HK-2 (cell line): ENCODE measurements around the gene ARHGAP26.

ENCODE experiments used
- DNase-seq: peaks from one replicate; pipeline ENCODE4 v3.0.0-alpha.2; 2018; ENCODE audit not compliant: unreplicated experiment

ARHGAP26 gene

GRCh38 chr5:142748568-142749249 lies 21.5 kb upstream of the ARHGAP26 start:
- DNase-seq, result peak; percentile 28

DNA sequence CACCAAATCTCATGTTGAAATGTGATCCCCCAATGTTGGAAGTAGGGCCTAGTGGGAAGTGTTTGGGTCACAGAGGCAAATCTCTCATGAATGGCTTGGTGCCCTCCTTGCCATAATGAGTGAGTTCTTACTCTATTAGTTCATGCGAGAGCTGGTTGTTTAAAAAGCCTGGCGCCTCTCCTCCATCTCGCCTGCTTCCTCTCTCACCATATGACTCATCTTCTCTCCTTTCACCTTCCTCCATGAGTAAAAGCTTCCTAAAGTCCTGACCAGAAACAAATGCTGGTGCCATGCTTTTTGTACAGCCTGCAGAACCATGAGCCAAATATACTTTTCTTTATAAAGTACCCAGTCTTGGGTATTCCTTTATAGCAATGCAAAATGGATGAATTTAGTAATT lies 20.9 kb upstream of the ARHGAP26 start:
- DNase-seq, result peak; percentile 7

DNA sequence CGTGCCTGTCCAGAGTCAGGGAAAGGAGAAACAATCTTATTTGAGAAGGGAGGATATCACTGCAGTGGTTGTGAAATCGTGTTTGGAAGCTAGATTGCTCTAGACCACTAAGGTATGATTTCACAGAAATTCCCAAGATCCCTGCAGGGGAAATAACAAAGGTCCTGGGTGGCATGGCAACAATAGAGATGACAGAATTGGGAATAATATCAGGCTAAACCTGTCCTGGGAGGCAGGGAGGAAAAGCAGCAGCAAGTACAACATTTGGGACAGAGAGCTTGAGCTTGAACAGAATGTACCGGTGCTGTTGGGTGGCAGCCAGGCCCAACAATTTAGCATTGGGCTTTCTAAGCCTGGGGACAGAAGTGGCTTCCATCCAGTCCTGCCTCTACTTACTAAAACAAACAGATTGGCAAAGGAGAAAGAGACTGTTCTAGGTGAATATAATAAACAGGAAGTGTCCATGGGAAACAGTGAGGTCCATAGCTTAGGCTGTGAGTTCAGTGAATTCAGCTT lies 17.0 kb upstream of the ARHGAP26 start:
- DNase-seq, result no peak

GRCh38 chr5:142754031-142754430 lies 16.1 kb upstream of the ARHGAP26 start:
- no peak for DNase-seq

DNA sequence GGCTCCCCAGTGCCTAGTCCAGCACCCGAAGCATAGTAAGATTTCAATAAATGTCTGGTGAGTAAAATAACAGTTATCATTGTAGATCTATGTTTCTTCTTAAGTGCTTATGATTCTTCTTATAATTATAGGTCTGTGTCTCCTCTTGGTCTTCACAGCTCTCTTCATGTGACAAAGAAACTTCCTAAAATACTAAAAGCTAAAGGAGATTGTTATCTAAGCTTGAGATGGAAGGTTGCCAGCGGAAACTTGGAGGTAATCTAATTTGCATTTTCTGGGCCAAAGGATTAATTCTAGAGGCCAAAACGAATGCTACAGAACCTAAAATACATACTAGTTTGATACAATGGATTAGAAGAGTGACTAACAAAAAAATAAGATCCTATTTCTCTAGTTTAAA lies 13.6 kb upstream of the ARHGAP26 start:
- DNase-seq, result no peak

GRCh38 chr5:142757564-142757963 lies 12.6 kb upstream of the ARHGAP26 start:
- DNase-seq, result no peak

- no peak for DNase-seq
These were observed 11.9 kb upstream of the ARHGAP26 start for GRCh38 chr5:142758062-142758795.

GRCh38 chr5:142758796-142759145 lies 11.4 kb upstream of the ARHGAP26 start:
- no peak for DNase-seq

DNA sequence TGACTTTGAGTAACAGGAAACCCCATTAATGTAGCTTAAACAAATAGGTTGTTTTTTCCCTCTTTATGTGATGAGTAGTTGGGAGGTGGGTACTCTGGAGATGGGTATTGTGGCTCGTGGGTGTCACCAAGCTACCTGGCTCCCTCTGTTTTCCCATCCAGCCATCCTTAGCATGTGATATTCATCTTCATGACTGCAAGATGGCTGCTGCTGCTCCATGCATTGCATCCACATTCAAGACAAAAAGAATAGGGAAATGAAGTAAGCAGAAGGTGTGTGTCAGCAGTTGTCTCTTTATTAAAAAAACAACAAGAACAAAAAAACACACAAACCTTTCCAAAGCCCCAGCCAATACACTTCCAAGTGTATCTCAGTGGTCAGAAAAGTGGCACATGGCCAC lies 6.5 kb upstream of the ARHGAP26 start:
- no peak for DNase-seq

DNA sequence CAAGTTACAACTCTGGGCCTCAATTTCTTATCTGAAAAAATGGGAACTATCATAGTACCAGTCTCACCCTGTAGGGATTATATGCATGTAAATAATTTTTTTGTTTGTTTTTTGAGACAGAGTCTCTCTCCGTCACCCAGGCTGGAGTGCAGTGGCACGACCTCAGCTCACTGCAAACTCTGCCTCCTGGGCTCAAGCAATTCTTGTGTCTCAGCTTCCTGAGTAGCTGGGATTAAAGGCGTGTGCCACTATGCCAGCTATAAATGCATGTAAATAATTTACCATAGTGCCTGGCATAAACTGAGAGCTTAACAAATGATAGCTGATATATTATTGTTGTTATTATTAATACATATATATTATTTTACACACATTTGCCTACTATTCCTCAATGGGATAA lies 3.0 kb upstream of the ARHGAP26 start:
- DNase-seq, result no peak

- no peak for DNase-seq
These were observed 2.3 kb upstream of the ARHGAP26 start for GRCh38 chr5:142767911-142768310.

DNA sequence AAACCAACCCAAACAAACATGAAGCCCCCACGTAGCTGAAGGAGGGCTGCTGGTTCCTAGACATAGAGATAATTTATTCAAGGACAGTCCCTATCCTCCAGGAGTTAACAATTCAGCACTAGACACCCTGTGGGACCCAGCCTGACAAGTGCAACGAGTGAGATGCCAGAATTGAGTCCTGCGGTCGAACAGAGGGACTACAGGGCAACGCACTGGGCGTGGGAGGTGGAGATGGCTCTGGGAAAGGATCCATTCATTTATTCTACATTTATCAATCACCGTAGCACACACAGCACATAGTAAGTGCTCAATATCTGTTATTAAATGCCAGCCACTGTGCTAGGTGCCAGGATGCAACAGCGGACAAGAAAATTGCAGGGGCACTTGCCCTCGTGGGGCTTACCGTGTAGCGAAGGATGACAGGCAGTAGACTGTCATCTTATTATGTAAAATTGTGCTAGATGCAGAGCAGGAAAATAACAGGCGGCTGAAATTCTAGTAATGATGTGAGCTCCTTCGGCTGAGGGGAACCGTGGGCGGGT lies 855 bp upstream of the ARHGAP26 start:
- no peak for DNase-seq

DNA sequence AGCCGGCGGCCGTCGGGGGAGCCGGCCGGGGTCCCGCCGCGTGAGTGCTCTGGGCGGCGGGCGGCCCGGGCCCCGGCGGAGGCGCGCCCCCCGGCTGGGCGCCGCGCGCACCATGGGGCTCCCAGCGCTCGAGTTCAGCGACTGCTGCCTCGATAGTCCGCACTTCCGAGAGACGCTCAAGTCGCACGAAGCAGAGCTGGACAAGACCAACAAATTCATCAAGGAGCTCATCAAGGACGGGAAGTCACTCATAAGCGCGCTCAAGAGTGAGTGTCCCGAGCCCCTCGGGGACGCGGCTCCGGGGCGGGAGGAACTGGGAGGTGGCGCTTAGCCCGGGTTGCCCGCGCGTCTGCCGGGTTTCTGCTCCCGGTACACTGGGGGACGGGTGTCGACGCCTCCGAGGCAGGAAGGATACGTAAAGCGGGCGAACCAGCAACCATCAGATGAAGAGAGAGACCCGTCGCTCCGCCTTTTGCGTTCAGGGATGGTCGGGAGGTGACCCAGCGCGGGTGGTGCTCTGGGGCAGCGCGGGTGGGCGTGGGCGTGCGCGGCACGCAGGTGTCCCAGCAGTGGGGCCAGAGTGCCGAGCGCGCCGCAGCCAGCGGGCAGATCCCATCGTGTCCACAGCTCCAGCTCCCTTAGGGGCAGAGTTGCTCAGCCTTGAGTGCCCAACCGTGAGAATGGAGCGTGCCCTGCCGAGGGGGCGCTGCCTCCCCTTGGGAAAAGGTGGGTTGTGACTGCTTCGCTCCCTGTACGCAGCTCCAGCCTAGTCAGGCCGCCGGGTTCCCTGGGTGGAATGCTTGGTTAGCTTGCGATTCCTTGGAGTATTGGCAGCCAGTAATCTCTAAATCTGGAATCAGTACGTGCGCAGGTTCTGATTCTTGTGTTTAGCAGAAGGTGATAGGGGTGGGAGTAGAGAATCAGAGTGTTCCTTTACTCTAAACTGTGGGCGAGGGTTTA lies 753 bp downstream of the ARHGAP26 start:
- DNase-seq, result peak; percentile 64

- DNase-seq, result no peak
These were observed 1.5 kb downstream of the ARHGAP26 start for GRCh38 chr5:142771666-142772065.

- DNase-seq, result no peak
These were observed 2.5 kb downstream of the ARHGAP26 start for GRCh38 chr5:142772446-142773293.

DNA sequence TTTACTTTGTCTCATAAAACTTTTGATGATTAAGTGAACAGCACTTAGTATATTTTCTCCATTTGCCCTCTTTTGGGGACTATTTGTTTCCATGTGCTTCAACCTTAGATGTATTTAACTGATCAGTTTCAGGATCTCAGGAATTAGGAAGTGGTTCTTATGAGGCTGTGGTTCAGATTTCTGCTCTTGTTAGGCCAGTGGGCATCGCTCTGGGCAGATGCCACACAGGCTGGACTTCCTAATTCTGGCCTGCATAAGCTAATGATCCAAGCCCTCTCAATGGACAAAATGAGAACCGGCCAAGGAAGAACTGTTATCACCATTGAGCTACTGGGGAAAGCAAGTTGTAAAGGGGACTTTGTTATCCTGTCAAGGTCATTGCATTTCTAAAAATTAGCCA lies 6.9 kb downstream of the ARHGAP26 start:
- no peak for DNase-seq

GRCh38 chr5:142777850-142778249 lies 7.7 kb downstream of the ARHGAP26 start:
- DNase-seq, result no peak

DNA sequence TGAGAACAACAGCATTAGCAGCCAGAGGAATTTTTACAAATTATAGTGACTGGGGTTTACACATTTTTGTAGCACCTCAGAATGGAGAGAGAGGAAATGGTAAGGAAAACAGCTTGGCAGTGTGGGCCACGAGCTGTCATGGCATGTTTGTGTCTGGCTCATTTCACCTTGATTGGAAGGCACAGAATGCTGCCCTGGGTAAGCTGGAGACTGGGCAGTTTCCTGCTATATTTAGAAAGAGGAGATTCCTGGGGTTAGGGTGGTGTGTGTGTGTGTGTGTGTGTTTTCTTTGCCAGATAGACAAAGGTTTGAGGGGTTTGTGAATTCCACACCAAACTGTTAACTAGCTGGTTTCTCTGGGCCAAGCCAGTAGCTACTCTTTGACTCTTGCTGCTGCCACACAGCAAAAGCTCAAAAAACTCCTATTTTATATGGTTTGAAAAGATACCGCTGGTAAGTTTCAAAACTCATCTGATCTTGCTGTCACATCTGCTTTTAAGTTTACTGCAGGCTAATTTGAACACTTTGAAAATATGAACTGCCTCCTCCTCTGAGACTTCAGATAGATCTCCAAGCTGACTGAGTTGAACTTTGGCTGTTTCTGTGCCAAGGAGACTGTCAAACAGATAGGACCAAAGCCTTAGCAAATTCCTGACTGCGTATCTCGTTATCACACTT lies 9.1 kb downstream of the ARHGAP26 start:
- no peak for DNase-seq

DNA sequence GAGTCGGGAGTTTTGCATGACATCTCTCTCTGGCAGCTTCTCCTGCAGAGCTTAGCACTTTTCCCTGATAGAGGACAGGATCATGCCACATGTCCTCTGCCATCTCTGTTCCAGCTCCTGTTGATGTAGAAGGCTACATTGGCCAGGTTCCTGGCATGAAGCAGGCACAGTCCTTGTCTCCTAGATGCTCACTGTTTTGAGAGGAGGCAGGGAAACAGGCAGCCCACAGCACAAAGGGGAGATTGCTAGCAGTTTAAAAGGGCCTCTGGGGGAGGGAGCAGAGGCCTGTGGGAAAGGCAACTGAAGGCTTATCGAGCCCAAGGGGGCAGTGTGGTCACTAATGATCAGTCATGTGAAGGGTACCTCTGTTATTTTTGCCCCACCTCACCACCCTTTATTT lies 10.7 kb downstream of the ARHGAP26 start:
- DNase-seq, result no peak

DNA sequence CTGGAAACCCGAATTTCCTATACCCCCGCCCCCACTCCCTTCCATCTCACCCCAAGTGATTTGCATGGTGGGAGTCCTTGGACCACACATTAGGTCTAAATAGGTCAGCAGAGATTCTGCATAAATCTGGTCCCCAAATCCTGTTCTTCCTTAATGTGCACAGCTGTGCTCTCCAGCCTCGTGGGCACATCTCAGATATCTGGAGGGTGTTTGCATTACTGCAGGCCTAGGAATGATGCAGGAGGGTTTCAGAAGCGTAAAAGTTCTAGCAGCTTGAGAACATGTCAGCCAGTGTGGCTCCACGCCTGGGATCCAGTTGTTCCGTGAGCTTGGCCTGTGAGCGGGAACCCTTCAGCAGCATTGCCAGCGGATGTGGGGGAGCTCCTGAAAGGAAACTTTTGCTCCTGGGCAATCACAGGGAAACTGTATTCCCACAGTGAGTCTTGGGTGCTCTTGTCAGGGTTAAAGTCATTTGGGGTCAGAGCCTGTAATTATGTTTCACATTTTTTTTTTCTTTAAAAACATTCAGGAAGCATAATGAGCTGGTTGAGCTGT lies 12.9 kb downstream of the ARHGAP26 start:
- no peak for DNase-seq
